HepG2 (cell line): ENCODE data around the gene LPO. TPM values are rescaled to one million over a fixed set of nuclear protein-coding genes. Genes with fewer than 3 reads are reported as not detected.

ENCODE experiments used
- ATAC-seq: fragments of 200-7000 bp; cut with Tn5 transposase; 3 replicates; pipeline ENCODE4 v1.9.1; 2020; ENCODE audit warnings: mild to moderate bottlenecking, moderate library complexity
- BruUV-seq: library from RNA; stranded (reverse); fragments of 400-500 nt; replicated peaks from 2 replicates; lab custom pipeline; 2021; lab: Mats Ljungman, UMichigan
- CTCF ChIA-PET: fragments of 300-600 bp; formaldehyde crosslinking; extraction: SDS; loops from one replicate; lab custom pipeline; 2021; ENCODE audit warnings: low total read pairs, inconsistent platforms, low intra/inter-chr PET ratio; lab: Yijun Ruan, JAX
- POLR2A ChIA-PET: fragments of 350-600 bp; sonication (Branson Sonifier 250); formaldehyde crosslinking; loops from one replicate; lab custom pipeline; 2020; ENCODE audit warnings: antibody characterized with exemption, inconsistent platforms; lab: Yijun Ruan, JAX
- DNase-seq: peaks from one replicate; pipeline ENCODE4 v3.0.0-alpha.2; 2015; ENCODE audit warnings: low spot score
- FAIRE-seq: peaks from 3 replicates; lab custom pipeline; 2011; peaks lifted over from hg19 to GRCh38; lab: Jason Lieb, UNC
- H2AFZ ChIP-seq: one replicate; pipeline ENCODE4 v1.6.1; 2011; ENCODE audit warnings: low read length, inconsistent platforms
- H3K27ac ChIP-seq: fragments of 300-600 bp; 3 replicates; pipeline ENCODE4 v1.8.0; 2011; ENCODE audit warnings: mixed run types, mild to moderate bottlenecking, mixed read lengths, low read length, inconsistent platforms; ENCODE audit not compliant: insufficient read depth; ENCODE audit errors: extremely low read length
- H3K27me3 ChIP-seq, 2 experiments: fragments of 200-600 bp in 1 of 2; 2 replicates in 1 of 2; 3 replicates in 1 of 2; pipeline versions ENCODE4 v1.6.0 to v1.8.0; 2011; ENCODE audit warnings: low read length in 2 of 2, mild to moderate bottlenecking in 2 of 2, moderate library complexity in 2 of 2, inconsistent platforms in 1 of 2; ENCODE audit not compliant: insufficient read depth in 2 of 2, control insufficient read depth in 1 of 2
- H3K36me3 ChIP-seq, 2 experiments: fragments of 200-600 bp in 1 of 2; replicated peaks in 1 of 2; 2 replicates in 1 of 2; 3 replicates in 1 of 2; pipeline versions ENCODE4 v1.5.1 to v1.8.0; 2011; ENCODE audit warnings: low read length in 2 of 2, inconsistent platforms in 1 of 2; ENCODE audit not compliant: insufficient read depth in 2 of 2, control insufficient read depth in 1 of 2
- H3K4me1 ChIP-seq: 2 replicates; pipeline ENCODE4 v1.5.1; 2012; ENCODE audit warnings: low read length, inconsistent platforms; ENCODE audit not compliant: insufficient read depth
- H3K4me2 ChIP-seq: 2 replicates; pipeline ENCODE4 v1.6.0; 2011; ENCODE audit warnings: low read depth, low read length, inconsistent platforms
- H3K4me3 ChIP-seq, 3 experiments: fragments of 200-600 bp in 1 of 3; sonication (generic), shearing (Covaris generic) in 1 of 3; replicated peaks in 1 of 3; 2 replicates each; pipeline ENCODE4 v1.5.1; 2011 to 2016; ENCODE audit warnings: low read length in 3 of 3, inconsistent platforms in 2 of 3, low read depth in 2 of 3, mild to moderate bottlenecking in 2 of 3, control low read depth in 1 of 3, mixed read lengths in 1 of 3; ENCODE audit not compliant: insufficient read depth in 1 of 3
- H3K79me2 ChIP-seq: one replicate; pipeline ENCODE4 v1.6.1; 2011; ENCODE audit warnings: low read length, inconsistent platforms; ENCODE audit not compliant: insufficient read depth
- H3K9ac ChIP-seq: 2 replicates; pipeline ENCODE4 v1.6.0; 2011; ENCODE audit warnings: mild to moderate bottlenecking, low read depth, low read length, inconsistent platforms; ENCODE audit not compliant: insufficient read depth
- H3K9me3 ChIP-seq: 2 replicates; pipeline ENCODE4 v1.5.1; 2012; ENCODE audit warnings: mild to moderate bottlenecking, low read length
- H4K20me1 ChIP-seq: 2 replicates; pipeline ENCODE4 v1.6.0; 2011; ENCODE audit warnings: inconsistent platforms, mild to moderate bottlenecking, low read length, moderate library complexity; ENCODE audit not compliant: insufficient read depth
- CBFB ChIP-seq: sonication (generic); formaldehyde crosslinking; IDR thresholded peaks from 2 replicates; pipeline ENCODE4 v1.4.0; 2020; ENCODE audit warnings: missing genetic modification reagents
- SMYD3 ChIP-seq: sonication (generic); formaldehyde crosslinking; IDR thresholded peaks from 2 replicates; pipeline ENCODE4 v1.8.1; 2023; ENCODE audit warnings: mild to moderate bottlenecking, missing genetic modification reagents
- ZNF251 ChIP-seq: sonication (generic); formaldehyde crosslinking; IDR thresholded peaks from 2 replicates; pipeline ENCODE4 v1.9.0; 2021; ENCODE audit warnings: mild to moderate bottlenecking, missing genetic modification reagents
- WGBS: methylation state at CpG from one replicate; pipeline ENCODE4 v1.1.6; 2017; ENCODE audit warnings: low lambda C conversion rate; 5-methylcytosine and 5-hydroxymethylcytosine counted together
- in situ Hi-C: cut with HindIII; loops from 2 replicates; pipeline ENCODE4 v1.10.0; 2017; ENCODE audit warnings: low pct_unique_long_range_greater_than_20kb; ENCODE audit not compliant: extremely low pct_ligation_motif_present
- intact Hi-C: fragments of 100-400 bp; cut with micrococcal nuclease; formaldehyde crosslinking; loops from one replicate; pipeline ENCODE4 v1.10.0; 2022; ENCODE audit not compliant: unreplicated experiment
- polyA plus RNA-seq, 8 experiments: library from polyadenylated mRNA; depleted of rRNA in 3 of 8; stranded (reverse) in 7 of 8; unstranded in 1 of 8; fragments of >200 nt; fragmentation: Illumina TruSeq in 4 of 8; extraction: Trizol in 4 of 8; gene quantifications; 2 replicates each; pipeline versions ENCODE4 v1.2.1 to v1.2.3, GENCODE V29; 2011 to 2016; ENCODE audit warnings: low read depth in 4 of 8, missing spikeins in 1 of 8, mixed read lengths in 1 of 8; ENCODE audit not compliant: insufficient read depth in 1 of 8
- total RNA-seq, 5 experiments: library from RNA; depleted of rRNA; stranded (reverse); fragments of >200 nt; fragmentation: Illumina TruSeq; extraction: Trizol; gene quantifications; 2 replicates each; pipeline ENCODE4 v1.2.3, GENCODE V29; 2016; ENCODE audit warnings: low read depth in 1 of 5
- TF ChIP-seq, protein P1 (sequence below): sonication (generic); formaldehyde crosslinking; IDR thresholded peaks from 2 replicates; pipeline ENCODE4 v1.5.0; 2020; ENCODE audit warnings: missing genetic modification reagents, mild to moderate bottlenecking, borderline replicate concordance
- TF ChIP-seq, protein P2 (sequence below), 2 experiments: sonication (generic) in 1 of 2; formaldehyde crosslinking in 1 of 2; IDR thresholded peaks; 2 replicates each; pipeline versions ENCODE4 v1.4.0 to v1.6.1; 2018 to 2020; ENCODE audit warnings: missing genetic modification reagents in 2 of 2, borderline replicate concordance in 1 of 2, low read depth in 1 of 2, mild to moderate bottlenecking in 1 of 2, missing biosample characterization in 1 of 2

Gene LPO
- total and polyA plus RNA-seq, 2 of the 13 experiments (the other 11 are each of a cell fraction or from before 2014, with no cell fraction given) = not detected

DNA sequence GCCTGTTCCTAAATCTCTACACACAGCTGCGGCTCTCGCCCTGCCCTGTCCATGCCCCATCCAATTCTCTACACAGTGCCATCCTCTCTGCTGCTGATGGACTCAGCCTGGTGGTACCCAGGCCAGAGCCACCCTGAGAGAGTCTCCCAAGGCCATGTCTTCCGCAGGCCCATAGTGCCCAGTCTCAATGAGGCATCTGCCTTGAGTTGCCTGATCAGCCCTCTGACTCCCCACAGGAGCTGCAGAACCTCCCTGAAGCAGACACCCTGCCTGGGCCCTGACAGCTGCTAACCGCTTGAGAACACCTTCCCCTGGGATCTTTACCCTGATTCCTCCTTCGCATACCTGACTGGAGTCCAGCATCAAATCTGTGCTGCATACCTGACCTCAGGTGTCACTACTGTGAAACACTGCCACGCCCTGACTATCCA lies 76.9 kb downstream of the LPO start:
- POLR2A ChIA-PET = interaction anchor here (1.4 kb wide), 1 partner anchor 102 kb away, joined by 3 read pairs; the partner anchor contains the start of gene RNF43
- peaks cover 11% of the 10 kb centered on the region; the same call in 1 of the 2 replicates for H3K4me1 ChIP-seq
- intact Hi-C loops (no loop called here), in situ Hi-C loops (no loop called here)
- TF ChIP-seq, protein P1, sequence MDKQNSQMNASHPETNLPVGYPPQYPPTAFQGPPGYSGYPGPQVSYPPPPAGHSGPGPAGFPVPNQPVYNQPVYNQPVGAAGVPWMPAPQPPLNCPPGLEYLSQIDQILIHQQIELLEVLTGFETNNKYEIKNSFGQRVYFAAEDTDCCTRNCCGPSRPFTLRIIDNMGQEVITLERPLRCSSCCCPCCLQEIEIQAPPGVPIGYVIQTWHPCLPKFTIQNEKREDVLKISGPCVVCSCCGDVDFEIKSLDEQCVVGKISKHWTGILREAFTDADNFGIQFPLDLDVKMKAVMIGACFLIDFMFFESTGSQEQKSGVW (CRISPR knock-in tag) = no peak
- TF ChIP-seq, protein P2, sequence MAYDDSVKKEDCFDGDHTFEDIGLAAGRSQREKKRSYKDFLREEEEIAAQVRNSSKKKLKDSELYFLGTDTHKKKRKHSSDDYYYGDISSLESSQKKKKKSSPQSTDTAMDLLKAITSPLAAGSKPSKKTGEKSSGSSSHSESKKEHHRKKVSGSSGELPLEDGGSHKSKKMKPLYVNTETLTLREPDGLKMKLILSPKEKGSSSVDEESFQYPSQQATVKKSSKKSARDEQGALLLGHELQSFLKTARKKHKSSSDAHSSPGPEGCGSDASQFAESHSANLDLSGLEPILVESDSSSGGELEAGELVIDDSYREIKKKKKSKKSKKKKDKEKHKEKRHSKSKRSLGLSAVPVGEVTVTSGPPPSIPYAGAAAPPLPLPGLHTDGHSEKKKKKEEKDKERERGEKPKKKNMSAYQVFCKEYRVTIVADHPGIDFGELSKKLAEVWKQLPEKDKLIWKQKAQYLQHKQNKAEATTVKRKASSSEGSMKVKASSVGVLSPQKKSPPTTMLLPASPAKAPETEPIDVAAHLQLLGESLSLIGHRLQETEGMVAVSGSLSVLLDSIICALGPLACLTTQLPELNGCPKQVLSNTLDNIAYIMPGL (CRISPR knock-in tag; IDR thresholded peaks at IDR 0.05; ENCODE audit: borderline replicate concordance in 1 of 2, low read depth in 1 of 2) = no peak
- TF ChIP-seq ZNF251 (CRISPR knock-in tag) = no peak
- no peak for TF ChIP-seq SMYD3
- no peak for TF ChIP-seq CBFB
- TF ChIP-seq, all 625 proteins: peak for 0
- peaks cover 12 to 70% of the 10 kb centered on the region in 2 experiments for H3K27me3 ChIP-seq
- H3K4me2 ChIP-seq = no peak overlapping the region
- H3K79me2 ChIP-seq = no peaks in the 10 kb centered on the region
- no peak for DNase-seq
- WGBS = 39% methylated on average over 6 of the region's 6 CpGs
- no peak overlapping the region for H3K9ac ChIP-seq
- CTCF ChIA-PET = interaction anchor here (5.0 kb wide), 1 partner anchor 132 kb away, joined by 121 read pairs; no protein-coding TSS in a partner anchor
- H3K9me3 ChIP-seq = no peaks in the 10 kb centered on the region
- H4K20me1 ChIP-seq = no peaks in the 10 kb centered on the region
- no peaks in the 10 kb centered on the region for H3K36me3 ChIP-seq
- no TSS peak for BruUV-seq
- no peak overlapping the region for H3K4me3 ChIP-seq
- no peak for ATAC-seq
- FAIRE-seq = no peak
- no peak overlapping the region for H2AFZ ChIP-seq
- H3K27ac ChIP-seq = no peak overlapping the region
